Endothelial cell of umbilical vein (primary cell): ENCODE data around the gene SLC66A2.

Experiments
- EZH2 ChIP-seq: IDR thresholded peaks from 2 replicates; pipeline ENCODE4 v1.6.1; 2012; ENCODE audit warnings: borderline replicate concordance, low read depth, mild to moderate bottlenecking, moderate library complexity, low read length, inconsistent platforms; ENCODE audit not compliant: severe bottlenecking
- FOS ChIP-seq: IDR thresholded peaks from 2 replicates; pipeline ENCODE4 v1.6.1; 2011; ENCODE audit warnings: mild to moderate bottlenecking, low read length, moderate library complexity, borderline replicate concordance; ENCODE audit not compliant: insufficient read depth
- GATA2 ChIP-seq: IDR thresholded peaks from 2 replicates; pipeline ENCODE4 v1.7.0; 2011; ENCODE audit warnings: low read depth, mild to moderate bottlenecking, moderate library complexity, mixed read lengths, low read length; ENCODE audit not compliant: insufficient read length, insufficient read depth
- JUN ChIP-seq: IDR thresholded peaks from 2 replicates; pipeline ENCODE4 v1.6.1; 2011; ENCODE audit warnings: borderline replicate concordance, low read depth; ENCODE audit not compliant: insufficient read length, insufficient read depth
- MYC ChIP-seq: IDR thresholded peaks from one replicate; pipeline ENCODE4 v1.6.1; 2011; ENCODE audit warnings: mild to moderate bottlenecking, low read depth, low read length
- POLR2A ChIP-seq: IDR thresholded peaks from 2 replicates; pipeline ENCODE4 v1.6.1; 2012; ENCODE audit warnings: low read depth, mild to moderate bottlenecking, control low read depth, low read length
- POLR2AphosphoS5 ChIP-seq: IDR thresholded peaks from 2 replicates; pipeline ENCODE4 v1.6.1; 2012; ENCODE audit warnings: low read depth, mild to moderate bottlenecking, control low read depth, low read length, moderate library complexity; ENCODE audit not compliant: insufficient read depth
- TF ChIP-seq, protein P1 (sequence below): IDR thresholded peaks from 2 replicates; pipeline ENCODE4 v1.6.1; 2011; ENCODE audit not compliant: insufficient read depth, insufficient read length
- TF ChIP-seq, protein P2 (sequence below), 2 donors: IDR thresholded peaks; 1 replicate in 1 of 2; 2 replicates in 1 of 2; pipeline ENCODE4 v1.5.1; 2011; ENCODE audit warnings: low read length in 2 of 2, mild to moderate bottlenecking in 2 of 2, moderate library complexity in 2 of 2, control low read depth in 1 of 2, inconsistent platforms in 1 of 2, low read depth in 1 of 2; ENCODE audit not compliant: insufficient read depth in 1 of 2; ENCODE audit errors: extremely low read depth in 1 of 2

DNA sequence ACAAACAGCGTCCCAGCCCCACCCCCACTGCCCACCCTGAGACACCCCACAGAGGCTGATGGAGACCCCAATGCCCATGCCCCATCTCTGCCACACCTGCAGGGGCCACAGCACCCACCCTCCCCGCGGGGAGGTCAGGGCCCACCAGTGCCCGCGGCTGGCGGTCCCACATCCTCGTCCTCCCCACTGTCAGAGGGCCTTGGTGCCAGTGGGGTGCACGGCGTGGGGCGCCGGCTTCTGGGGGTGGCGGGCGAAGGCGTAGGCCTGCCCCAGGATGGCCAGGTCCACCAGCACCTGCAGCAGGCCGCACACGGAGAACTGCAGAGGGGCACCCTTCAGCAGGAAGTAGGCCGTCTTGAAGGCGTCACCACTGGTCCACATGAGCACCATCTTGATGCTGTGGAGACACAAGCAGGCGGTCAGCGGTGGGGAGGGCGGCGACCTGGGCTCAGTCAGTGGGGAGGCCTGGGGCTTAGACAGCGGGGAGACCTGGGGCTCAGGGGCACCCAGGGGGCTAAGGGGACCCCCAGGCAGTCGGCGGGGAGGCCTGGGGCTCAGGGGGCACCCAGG is 47.6 kb downstream of the SLC66A2 start:
- TF ChIP-seq EZH2 (no peak), POLR2AphosphoS5 (no peak), POLR2A (no peak), FOS (no peak), JUN (no peak), MYC (no peak), GATA2 (no peak)
- TF ChIP-seq, protein P1, sequence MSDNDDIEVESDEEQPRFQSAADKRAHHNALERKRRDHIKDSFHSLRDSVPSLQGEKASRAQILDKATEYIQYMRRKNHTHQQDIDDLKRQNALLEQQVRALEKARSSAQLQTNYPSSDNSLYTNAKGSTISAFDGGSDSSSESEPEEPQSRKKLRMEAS: no peak
- TF ChIP-seq, protein P2, sequence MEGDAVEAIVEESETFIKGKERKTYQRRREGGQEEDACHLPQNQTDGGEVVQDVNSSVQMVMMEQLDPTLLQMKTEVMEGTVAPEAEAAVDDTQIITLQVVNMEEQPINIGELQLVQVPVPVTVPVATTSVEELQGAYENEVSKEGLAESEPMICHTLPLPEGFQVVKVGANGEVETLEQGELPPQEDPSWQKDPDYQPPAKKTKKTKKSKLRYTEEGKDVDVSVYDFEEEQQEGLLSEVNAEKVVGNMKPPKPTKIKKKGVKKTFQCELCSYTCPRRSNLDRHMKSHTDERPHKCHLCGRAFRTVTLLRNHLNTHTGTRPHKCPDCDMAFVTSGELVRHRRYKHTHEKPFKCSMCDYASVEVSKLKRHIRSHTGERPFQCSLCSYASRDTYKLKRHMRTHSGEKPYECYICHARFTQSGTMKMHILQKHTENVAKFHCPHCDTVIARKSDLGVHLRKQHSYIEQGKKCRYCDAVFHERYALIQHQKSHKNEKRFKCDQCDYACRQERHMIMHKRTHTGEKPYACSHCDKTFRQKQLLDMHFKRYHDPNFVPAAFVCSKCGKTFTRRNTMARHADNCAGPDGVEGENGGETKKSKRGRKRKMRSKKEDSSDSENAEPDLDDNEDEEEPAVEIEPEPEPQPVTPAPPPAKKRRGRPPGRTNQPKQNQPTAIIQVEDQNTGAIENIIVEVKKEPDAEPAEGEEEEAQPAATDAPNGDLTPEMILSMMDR (IDR thresholded peaks at IDR 0.05; ENCODE audit: extremely low read depth in 1 of 2, insufficient read depth in 1 of 2, low read depth in 1 of 2, low read length in 2 of 2): no peak
